IMR-90 (cell line): Measurements from ENCODE around the gene SIM2. TPM values are rescaled to one million over a fixed set of nuclear protein-coding genes. Genes with fewer than 3 reads are reported as not detected.

Experiments used
- ATAC-seq: fragments of 200-7000 bp; cut with Tn5 transposase; 2 replicates; pipeline ENCODE4 v1.9.1; 2020; ENCODE audit warnings: low read depth, mild to moderate bottlenecking, moderate library complexity
- BruUV-seq: library from RNA; stranded (reverse); fragments of 400-500 nt; replicated peaks from 2 replicates; lab custom pipeline; 2021; lab: Mats Ljungman, UMichigan
- CTCF ChIA-PET: fragments of 300-600 bp; formaldehyde crosslinking; extraction: SDS; loops from one replicate; lab custom pipeline; 2021; ENCODE audit warnings: antibody characterized with exemption; lab: Yijun Ruan, JAX
- POLR2A ChIA-PET: fragments of 300-600 bp; sonication (Branson Sonifier 250); formaldehyde crosslinking; loops from one replicate; lab custom pipeline; 2022; ENCODE audit warnings: antibody characterized with exemption; ENCODE audit not compliant: unreplicated experiment; lab: Charles Lee
- DNase-seq: peaks from one replicate; pipeline ENCODE4 v3.0.0; 2013
- H2AFZ ChIP-seq: replicated peaks from 2 replicates; pipeline ENCODE3; 2013; ENCODE audit warnings: low read length, mild to moderate bottlenecking; ENCODE audit not compliant: poor library complexity
- H2AK5ac ChIP-seq: 2 replicates; pipeline ENCODE4 v1.6.1; 2013; ENCODE audit warnings: low read depth, low read length, inconsistent platforms
- H2AK9ac ChIP-seq: replicated peaks from 2 replicates; pipeline ENCODE3; 2013; ENCODE audit warnings: mild to moderate bottlenecking, low read depth, low read length, moderate library complexity; ENCODE audit not compliant: poor library complexity
- H2BK120ac ChIP-seq: 2 replicates; pipeline ENCODE4 v1.6.1; 2013; ENCODE audit warnings: low read depth, low read length, inconsistent platforms
- H2BK15ac ChIP-seq: 3 replicates; pipeline ENCODE4 v1.6.1; 2013; ENCODE audit warnings: low read depth, low read length, inconsistent platforms
- H2BK20ac ChIP-seq: 2 replicates; pipeline ENCODE4 v1.6.1; 2013; ENCODE audit warnings: low read depth, mild to moderate bottlenecking, inconsistent platforms, low read length, moderate library complexity
- H2BK5ac ChIP-seq: 2 replicates; pipeline ENCODE4 v1.6.1; 2013; ENCODE audit warnings: mild to moderate bottlenecking, low read depth, low read length, inconsistent platforms; ENCODE audit not compliant: poor library complexity, severe bottlenecking
- H3K14ac ChIP-seq: replicated peaks from 2 replicates; pipeline ENCODE4 v1.6.1; 2013; ENCODE audit warnings: low read depth, low read length, inconsistent platforms
- H3K18ac ChIP-seq: 2 replicates; pipeline ENCODE4 v1.6.1; 2013; ENCODE audit warnings: low read depth, low read length, control low read depth
- H3K23ac ChIP-seq: 2 replicates; pipeline ENCODE4 v1.6.1; 2013; ENCODE audit warnings: low read depth, low read length, inconsistent platforms
- H3K27ac ChIP-seq: 2 replicates; pipeline ENCODE4 v1.5.1; 2013; ENCODE audit warnings: mild to moderate bottlenecking, control low read depth, low read length; ENCODE audit not compliant: insufficient read depth
- H3K27me3 ChIP-seq: 2 replicates; pipeline ENCODE4 v1.6.1; 2013; ENCODE audit warnings: low read length; ENCODE audit not compliant: control insufficient read depth, insufficient read depth
- H3K36me3 ChIP-seq: 2 replicates; pipeline ENCODE4 v1.6.1; 2013; ENCODE audit warnings: low read length, mixed read lengths; ENCODE audit not compliant: control insufficient read depth, insufficient read depth
- H3K4ac ChIP-seq: 2 replicates; pipeline ENCODE4 v1.6.1; 2013; ENCODE audit warnings: low read depth, low read length, inconsistent platforms
- H3K4me1 ChIP-seq: 2 replicates; pipeline ENCODE4 v1.6.1; 2013; ENCODE audit warnings: low read length, mixed read lengths; ENCODE audit not compliant: control insufficient read depth, insufficient read depth
- H3K4me2 ChIP-seq: 2 replicates; pipeline ENCODE4 v1.6.1; 2013; ENCODE audit warnings: low read depth, mild to moderate bottlenecking, control low read depth, low read length, moderate library complexity
- H3K4me3 ChIP-seq: 2 replicates; pipeline ENCODE4 v1.5.1; 2013; ENCODE audit warnings: low read depth, mild to moderate bottlenecking, control low read depth, low read length, moderate library complexity; ENCODE audit not compliant: insufficient read depth
- H3K56ac ChIP-seq: 2 replicates; pipeline ENCODE4 v1.6.1; 2013; ENCODE audit warnings: low read length, inconsistent platforms; ENCODE audit not compliant: insufficient read depth; ENCODE audit errors: extremely low read depth
- H3K79me1 ChIP-seq, 2 experiments: 2 replicates each; pipeline ENCODE4 v1.6.1; 2013; ENCODE audit warnings: low read length in 2 of 2, inconsistent platforms in 1 of 2, low read depth in 1 of 2
- H3K9ac ChIP-seq: 2 replicates; pipeline ENCODE4 v1.6.1; 2013; ENCODE audit warnings: low read depth, low read length, control low read depth
- H3K9me1 ChIP-seq: 2 replicates; pipeline ENCODE4 v1.6.1; 2013; ENCODE audit warnings: low read length, inconsistent platforms; ENCODE audit not compliant: insufficient read depth
- H3K9me3 ChIP-seq: 2 replicates; pipeline ENCODE4 v1.6.1; 2013; ENCODE audit warnings: low read length; ENCODE audit not compliant: control insufficient read depth, insufficient read depth
- H4K20me1 ChIP-seq: 2 replicates; pipeline ENCODE4 v1.6.1; 2013; ENCODE audit warnings: low read length, inconsistent platforms; ENCODE audit not compliant: insufficient read depth
- H4K5ac ChIP-seq: 2 replicates; pipeline ENCODE4 v1.6.1; 2013; ENCODE audit warnings: mild to moderate bottlenecking, low read depth, low read length, control low read depth
- H4K8ac ChIP-seq, 2 experiments: 2 replicates each; pipeline ENCODE4 v1.6.1; 2013; ENCODE audit warnings: low read depth in 2 of 2, low read length in 2 of 2, control low read depth in 1 of 2, inconsistent platforms in 1 of 2
- H4K91ac ChIP-seq: 2 replicates; pipeline ENCODE4 v1.6.1; 2013; ENCODE audit warnings: low read depth, low read length, inconsistent platforms; ENCODE audit not compliant: insufficient read depth
- BHLHE40 ChIP-seq: fragments of 150-350 bp; IDR thresholded peaks from 2 replicates; pipeline ENCODE4 v1.6.1; 2016; ENCODE audit warnings: mild to moderate bottlenecking, low read depth, low read length
- CEBPB ChIP-seq: IDR thresholded peaks from 2 replicates; pipeline ENCODE4 v1.6.1; 2012; ENCODE audit warnings: low read depth, low read length, improper control_type of control experiment
- CHD1 ChIP-seq: IDR thresholded peaks from 2 replicates; pipeline ENCODE4 v1.6.1; 2012; ENCODE audit warnings: low read depth, low read length, improper control_type of control experiment
- CTCF ChIP-seq: conservative IDR thresholded peaks from 2 replicates; pipeline ENCODE4 v1.5.1; 2012; ENCODE audit warnings: mild to moderate bottlenecking, low read depth, low read length, improper control_type of control experiment
- FOS ChIP-seq: fragments of 150-350 bp; IDR thresholded peaks from 2 replicates; pipeline ENCODE4 v1.6.1; 2016; ENCODE audit warnings: low read depth, low read length
- MXI1 ChIP-seq: IDR thresholded peaks from 2 replicates; pipeline ENCODE4 v1.6.1; 2012; ENCODE audit warnings: low read depth, mild to moderate bottlenecking, low read length, moderate library complexity, borderline replicate concordance
- POLR2A ChIP-seq: IDR thresholded peaks from 2 replicates; pipeline ENCODE4 v1.6.1; 2012; ENCODE audit warnings: mild to moderate bottlenecking, low read depth, low read length
- RAD21 ChIP-seq: IDR thresholded peaks from 2 replicates; pipeline ENCODE4 v1.6.1; 2012; ENCODE audit warnings: low read length, improper control_type of control experiment
- RCOR1 ChIP-seq: IDR thresholded peaks from 2 replicates; pipeline ENCODE4 v1.6.1; 2012; ENCODE audit warnings: mild to moderate bottlenecking, low read length, improper control_type of control experiment; ENCODE audit not compliant: insufficient replicate concordance
- RFX5 ChIP-seq: IDR thresholded peaks from 2 replicates; pipeline ENCODE4 v1.8.0; 2012; ENCODE audit warnings: low read depth, mild to moderate bottlenecking, low read length, moderate library complexity
- SMC3 ChIP-seq: fragments of 150-350 bp; IDR thresholded peaks from 2 replicates; pipeline ENCODE4 v1.6.1; 2016; ENCODE audit warnings: low read depth, mild to moderate bottlenecking, antibody characterized with exemption, low read length, moderate library complexity
- USF2 ChIP-seq: fragments of 150-350 bp; IDR thresholded peaks from 2 replicates; pipeline ENCODE4 v1.6.1; 2017; ENCODE audit warnings: mild to moderate bottlenecking, antibody characterized with exemption, low read length, low read depth
- WGBS, 2 experiments: methylation state at CpG; one replicate each; pipeline versions ENCODE4 v1.1.5 to v1.1.7; 2013; ENCODE audit warnings: missing lambda C conversion rate in 2 of 2; ENCODE audit not compliant: insufficient read length in 1 of 2; ENCODE audit errors: extremely low coverage in 2 of 2; 5-methylcytosine and 5-hydroxymethylcytosine counted together
- dilution Hi-C: fragments of 300-500 bp; cut with HindIII; formaldehyde crosslinking; loops from one replicate; pipeline ENCODE4 v1.14.3; 2018; ENCODE audit warnings: low sequenced_read_pairs; ENCODE audit not compliant: unreplicated experiment
- in situ Hi-C: fragments of 300-500 bp; cut with MboI; formaldehyde crosslinking; loops from 3 replicates; pipeline ENCODE4 v1.14.3; 2019; ENCODE audit warnings: low sequenced_read_pairs, inconsistent platforms, mixed read lengths
- intact Hi-C: fragments of 100-400 bp; cut with micrococcal nuclease; formaldehyde crosslinking; loops from 2 replicates; pipeline ENCODE4 v1.10.0; 2022
- polyA plus RNA-seq, 3 experiments: library from polyadenylated mRNA; depleted of rRNA; stranded (reverse); fragments of >200 nt; gene quantifications; 2 replicates each; pipeline ENCODE4 v1.2.3, GENCODE V29; 2012; ENCODE audit warnings: low replicate concordance in 1 of 3
- total RNA-seq: library from RNA; depleted of rRNA; stranded (reverse); fragments of >200 nt; gene quantifications from 2 replicates; pipeline ENCODE4 v1.2.3, GENCODE V29; 2012
- TF ChIP-seq, protein P1 (sequence below): fragments of 150-350 bp; IDR thresholded peaks from 2 replicates; pipeline ENCODE4 v1.6.1; 2016; ENCODE audit warnings: low read depth, mild to moderate bottlenecking, low read length, moderate library complexity, borderline replicate concordance

The SIM2 gene
- total and polyA plus RNA-seq, 2 of the 4 experiments (the other 2 are of a cell fraction): 2.2 to 7.5 TPM

- H3K9me3 ChIP-seq: peaks cover 16% of the 10 kb centered on the region
- H2BK120ac ChIP-seq: no peak overlapping the region
- no peaks in the 10 kb centered on the region; the same call in 1 of the 2 replicates for H3K9me1 ChIP-seq
- no peak overlapping the region; the same call in 1 of the 2 replicates for H3K23ac ChIP-seq
- H2AK9ac ChIP-seq: no peak overlapping the region
- in situ Hi-C loops: no loop called here
- ATAC-seq (no peak), DNase-seq (peak; percentile 6)
- H3K4me3 ChIP-seq: no peak overlapping the region
- H3K9ac ChIP-seq: no peak overlapping the region
- no TSS peak for BruUV-seq
- no peaks in the 10 kb centered on the region for H3K79me1 ChIP-seq
- peak overlapping the region; percentile 2; the same call in 1 of the 2 replicates for H3K4ac ChIP-seq
- no peaks in the 10 kb centered on the region for H3K36me3 ChIP-seq
- dilution Hi-C loops: no loop called here
- H2AFZ ChIP-seq: no peak overlapping the region
- CTCF ChIA-PET: no interaction called here
- no peak overlapping the region for H4K8ac ChIP-seq
- no peak overlapping the region for H3K56ac ChIP-seq
- POLR2A ChIA-PET: interaction anchor here (0.6 kb wide), 1 partner anchor 60 kb away, joined by 4 read pairs; no protein-coding TSS in a partner anchor
- H3K27ac ChIP-seq: no peak overlapping the region
- intact Hi-C loops: no loop called here
- H3K14ac ChIP-seq: no peak overlapping the region
- H3K4me2 ChIP-seq: no peak overlapping the region; the same call in 1 of the 2 replicates
- no peak overlapping the region for H2BK15ac ChIP-seq
- no peak overlapping the region for H2BK5ac ChIP-seq
- H4K20me1 ChIP-seq: peaks cover 11% of the 10 kb centered on the region
- no peak overlapping the region for H2AK5ac ChIP-seq
- TF ChIP-seq CHD1: no peak
- TF ChIP-seq, protein P1, sequence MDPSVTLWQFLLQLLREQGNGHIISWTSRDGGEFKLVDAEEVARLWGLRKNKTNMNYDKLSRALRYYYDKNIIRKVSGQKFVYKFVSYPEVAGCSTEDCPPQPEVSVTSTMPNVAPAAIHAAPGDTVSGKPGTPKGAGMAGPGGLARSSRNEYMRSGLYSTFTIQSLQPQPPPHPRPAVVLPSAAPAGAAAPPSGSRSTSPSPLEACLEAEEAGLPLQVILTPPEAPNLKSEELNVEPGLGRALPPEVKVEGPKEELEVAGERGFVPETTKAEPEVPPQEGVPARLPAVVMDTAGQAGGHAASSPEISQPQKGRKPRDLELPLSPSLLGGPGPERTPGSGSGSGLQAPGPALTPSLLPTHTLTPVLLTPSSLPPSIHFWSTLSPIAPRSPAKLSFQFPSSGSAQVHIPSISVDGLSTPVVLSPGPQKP: no peak
- TF ChIP-seq MXI1: no peak
- TF ChIP-seq FOS: no peak
- TF ChIP-seq RCOR1: no peak
- TF ChIP-seq CTCF: no peak
- TF ChIP-seq SMC3: no peak
- no peak for TF ChIP-seq RFX5
- no peak for TF ChIP-seq BHLHE40
- TF ChIP-seq USF2: no peak
- no peak for TF ChIP-seq RAD21
- TF ChIP-seq POLR2A: no peak
- TF ChIP-seq CEBPB: no peak
- 15% methylated on average over 4 of the region's 39 CpGs; no CpG with 5 or more reads in 1 of the 2 experiments for WGBS, 2 experiments
- no peak overlapping the region for H2BK20ac ChIP-seq
- H3K27me3 ChIP-seq: peaks cover 95% of the 10 kb centered on the region
- no peak overlapping the region for H4K5ac ChIP-seq
- no peak overlapping the region for H3K18ac ChIP-seq
- no peak overlapping the region for H4K91ac ChIP-seq
- no peaks in the 10 kb centered on the region for H3K4me1 ChIP-seq
These were observed 2.4 kb upstream of the SIM2 start for GRCh38 chr21:36696390-36697059.
